Measurements from ENCODE around the gene SLC25A27.

SLC25A27 gene

GRCh38 chr6:46651006-46651405, 1.8 kb upstream of the SLC25A27 start:
- DNase-seq = no peak

GRCh38 chr6:46651816-46652215, 959 bp upstream of the SLC25A27 start:
- no peak for DNase-seq

GRCh38 chr6:46652232-46652602, 558 bp upstream of the SLC25A27 start:
- DNase-seq = no peak

- DNase-seq = no peak
Observed at GRCh38 chr6:46653439-46654195, 842 bp downstream of the SLC25A27 start.

- DNase-seq = no peak
Observed at GRCh38 chr6:46655803-46656202, 3.0 kb downstream of the SLC25A27 start.

GRCh38 chr6:46657642-46658041, 4.9 kb downstream of the SLC25A27 start:
- no peak for DNase-seq

GRCh38 chr6:46661483-46661882, 8.7 kb downstream of the SLC25A27 start:
- no peak for DNase-seq

GRCh38 chr6:46667377-46667776, 14.6 kb downstream of the SLC25A27 start:
- no peak for DNase-seq

- peak in 1 of 5 experiments; percentile 15 for DNase-seq
Observed at GRCh38 chr6:46674410-46674809, 21.6 kb downstream of the SLC25A27 start.

GRCh38 chr6:46676604-46677313, 24.0 kb downstream of the SLC25A27 start:
- no peak for DNase-seq

GRCh38 chr6:46677314-46677654, 24.5 kb downstream of the SLC25A27 start:
- DNase-seq = no peak

- DNase-seq = no peak
Observed at GRCh38 chr6:46684771-46685170, 32.0 kb downstream of the SLC25A27 start.

- no peak for DNase-seq
Observed at GRCh38 chr6:46687619-46688097, 34.9 kb downstream of the SLC25A27 start, which contains the start of gene TDRD6. TDRD6 (plus strand) TSS chr6:46687885; CDS start chr6:46688129, 244 bp downstream.

GRCh38 chr6:46688117-46688965, 35.6 kb downstream of the SLC25A27 start:
- DNase-seq = no peak

GRCh38 chr6:46688966-46689335, 36.2 kb downstream of the SLC25A27 start:
- no peak for DNase-seq

GRCh38 chr6:46689657-46690056, 36.9 kb downstream of the SLC25A27 start:
- DNase-seq = no peak

GRCh38 chr6:46690141-46690755, 37.5 kb downstream of the SLC25A27 start:
- no peak for DNase-seq

GRCh38 chr6:46690911-46691451, 38.2 kb downstream of the SLC25A27 start:
- DNase-seq = no peak

GRCh38 chr6:46699970-46700369, 47.2 kb downstream of the SLC25A27 start:
- DNase-seq = no peak

GRCh38 chr6:46704562-46704961, 51.8 kb downstream of the SLC25A27 start:
- peak in 1 of 5 experiments; percentile 16 for DNase-seq

GRCh38 chr6:46706464-46706863, 53.7 kb downstream of the SLC25A27 start:
- peak in 1 of 5 experiments; percentile 13 for DNase-seq

GRCh38 chr6:46711491-46711890, 58.7 kb downstream of the SLC25A27 start:
- DNase-seq = no peak

Data from T-helper 2 cell (primary cell).